Measurements from ENCODE around the gene CNTNAP2. TPM values are rescaled to one million over a fixed set of nuclear protein-coding genes. Genes with fewer than 3 reads are reported as not detected.
A peak's percentile ranks its signal among the peaks of the same experiment; 100 is the strongest.

CNTNAP2 gene
- total RNA-seq, 1 donor: 7.6 TPM

- Histone ChIP-seq H3K9me3 (ENCODE audit: low read depth, low read length) (no peaks in the 10 kb centered on the region), H2AFZ (ENCODE audit: low read length) (no peak overlapping the region), H3K36me3 (ENCODE audit: insufficient read depth, low read length) (no peaks in the 10 kb centered on the region), H4K20me1 (ENCODE audit: insufficient read depth, low read length) (no peaks in the 10 kb centered on the region), H3K79me2 (ENCODE audit: insufficient read depth, low read length) (no peaks in the 10 kb centered on the region), H3K4me1 (ENCODE audit: insufficient read depth, low read length) (no peaks in the 10 kb centered on the region), H3K27me3 (ENCODE audit: insufficient read depth, low read length) (no peaks in the 10 kb centered on the region), H3K27ac (ENCODE audit: low read depth, low read length) (no peak overlapping the region), H3K4me2 (ENCODE audit: insufficient read depth, low read length) (no peak overlapping the region), H3K4me3 (ENCODE audit: insufficient read depth, low read length) (no peak overlapping the region)
- TF ChIP-seq, protein P1, sequence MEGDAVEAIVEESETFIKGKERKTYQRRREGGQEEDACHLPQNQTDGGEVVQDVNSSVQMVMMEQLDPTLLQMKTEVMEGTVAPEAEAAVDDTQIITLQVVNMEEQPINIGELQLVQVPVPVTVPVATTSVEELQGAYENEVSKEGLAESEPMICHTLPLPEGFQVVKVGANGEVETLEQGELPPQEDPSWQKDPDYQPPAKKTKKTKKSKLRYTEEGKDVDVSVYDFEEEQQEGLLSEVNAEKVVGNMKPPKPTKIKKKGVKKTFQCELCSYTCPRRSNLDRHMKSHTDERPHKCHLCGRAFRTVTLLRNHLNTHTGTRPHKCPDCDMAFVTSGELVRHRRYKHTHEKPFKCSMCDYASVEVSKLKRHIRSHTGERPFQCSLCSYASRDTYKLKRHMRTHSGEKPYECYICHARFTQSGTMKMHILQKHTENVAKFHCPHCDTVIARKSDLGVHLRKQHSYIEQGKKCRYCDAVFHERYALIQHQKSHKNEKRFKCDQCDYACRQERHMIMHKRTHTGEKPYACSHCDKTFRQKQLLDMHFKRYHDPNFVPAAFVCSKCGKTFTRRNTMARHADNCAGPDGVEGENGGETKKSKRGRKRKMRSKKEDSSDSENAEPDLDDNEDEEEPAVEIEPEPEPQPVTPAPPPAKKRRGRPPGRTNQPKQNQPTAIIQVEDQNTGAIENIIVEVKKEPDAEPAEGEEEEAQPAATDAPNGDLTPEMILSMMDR (IDR thresholded peaks at IDR 0.05; ENCODE audit: extremely low read depth, low read depth, low read length): peak; percentile 71
- no peak for DNase-seq (ENCODE audit: insufficient read length, low spot score, missing footprints)
Measured at GRCh38 chr7:147245274-147245673, 1128.7 kb downstream of the CNTNAP2 start.

DNA sequence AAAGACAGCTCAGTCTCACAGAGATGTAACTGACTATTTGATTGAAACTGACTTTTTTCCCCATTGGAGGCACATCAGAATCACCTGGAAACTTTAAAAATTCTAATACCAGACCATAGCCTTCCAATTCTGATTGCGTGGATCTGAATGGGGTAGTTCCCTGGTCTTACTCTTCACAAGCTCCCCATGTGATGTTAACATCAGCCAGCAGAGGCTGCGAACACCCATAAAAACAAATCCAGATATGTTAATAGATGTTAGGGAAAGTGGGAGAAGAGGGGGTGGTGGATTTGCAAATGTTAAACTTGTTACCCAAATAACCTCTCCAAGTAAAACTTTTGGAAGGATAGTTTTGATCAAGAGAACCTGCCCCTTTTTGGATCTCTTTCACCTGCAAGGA, 1133.4 kb downstream of the CNTNAP2 start:
- H3K9me3 ChIP-seq (ENCODE audit: low read depth, low read length): no peaks in the 10 kb centered on the region
- no peaks in the 10 kb centered on the region for H3K36me3 ChIP-seq (ENCODE audit: insufficient read depth, low read length)
- no peaks in the 10 kb centered on the region for H3K4me1 ChIP-seq (ENCODE audit: insufficient read depth, low read length)
- no peaks in the 10 kb centered on the region for H3K79me2 ChIP-seq (ENCODE audit: insufficient read depth, low read length)
- H2AFZ ChIP-seq (ENCODE audit: low read length): no peak overlapping the region
- H3K27ac ChIP-seq (ENCODE audit: low read depth, low read length): no peak overlapping the region
- no peak for DNase-seq (ENCODE audit: insufficient read length, low spot score, missing footprints)
- H3K27me3 ChIP-seq (ENCODE audit: insufficient read depth, low read length): no peaks in the 10 kb centered on the region
- no peak overlapping the region for H3K4me3 ChIP-seq (ENCODE audit: insufficient read depth, low read length)
- H3K4me2 ChIP-seq (ENCODE audit: insufficient read depth, low read length): no peak overlapping the region
- TF ChIP-seq, protein P1 (IDR thresholded peaks at IDR 0.05; ENCODE audit: extremely low read depth, low read depth, low read length): peak; percentile 24
- H4K20me1 ChIP-seq (ENCODE audit: insufficient read depth, low read length): no peaks in the 10 kb centered on the region

- Histone ChIP-seq H3K36me3 (ENCODE audit: insufficient read depth, low read length) (no peaks in the 10 kb centered on the region), H3K27ac (ENCODE audit: low read depth, low read length) (no peak overlapping the region), H2AFZ (ENCODE audit: low read length) (no peak overlapping the region), H3K4me3 (ENCODE audit: insufficient read depth, low read length) (no peak overlapping the region), H3K4me1 (ENCODE audit: insufficient read depth, low read length) (no peaks in the 10 kb centered on the region), H3K9me3 (ENCODE audit: low read depth, low read length) (no peaks in the 10 kb centered on the region), H3K4me2 (ENCODE audit: insufficient read depth, low read length) (no peak overlapping the region), H3K27me3 (ENCODE audit: insufficient read depth, low read length) (no peaks in the 10 kb centered on the region), H4K20me1 (ENCODE audit: insufficient read depth, low read length) (no peaks in the 10 kb centered on the region), H3K79me2 (ENCODE audit: insufficient read depth, low read length) (no peaks in the 10 kb centered on the region)
- no peak for DNase-seq (ENCODE audit: insufficient read length, low spot score, missing footprints)
- TF ChIP-seq, protein P1 (IDR thresholded peaks at IDR 0.05; ENCODE audit: extremely low read depth, low read depth, low read length): no peak
Measured at GRCh38 chr7:147251751-147252325, 1135.2 kb downstream of the CNTNAP2 start.

GRCh38 chr7:147261693-147262092, 1145.1 kb downstream of the CNTNAP2 start:
- Histone ChIP-seq H3K4me3 (ENCODE audit: insufficient read depth, low read length) (no peak overlapping the region), H2AFZ (ENCODE audit: low read length) (no peak overlapping the region), H3K36me3 (ENCODE audit: insufficient read depth, low read length) (no peaks in the 10 kb centered on the region), H3K27ac (ENCODE audit: low read depth, low read length) (no peak overlapping the region), H3K79me2 (ENCODE audit: insufficient read depth, low read length) (no peaks in the 10 kb centered on the region), H3K4me1 (ENCODE audit: insufficient read depth, low read length) (no peaks in the 10 kb centered on the region), H4K20me1 (ENCODE audit: insufficient read depth, low read length) (no peaks in the 10 kb centered on the region), H3K4me2 (ENCODE audit: insufficient read depth, low read length) (no peak overlapping the region), H3K9me3 (ENCODE audit: low read depth, low read length) (no peaks in the 10 kb centered on the region), H3K27me3 (ENCODE audit: insufficient read depth, low read length) (no peaks in the 10 kb centered on the region)
- TF ChIP-seq, protein P1 (IDR thresholded peaks at IDR 0.05; ENCODE audit: extremely low read depth, low read depth, low read length): no peak
- DNase-seq (ENCODE audit: insufficient read length, low spot score, missing footprints): no peak
